ENCODE measurements around the gene BUD13. TPM values are rescaled to one million over a fixed set of nuclear protein-coding genes. Genes with fewer than 3 reads are reported as not detected.

The BUD13 gene
- polyA plus RNA-seq, 1 experiment, result 11.7 TPM

- H3K27me3 ChIP-seq (ENCODE audit: control insufficient read depth, insufficient read depth, low read length), result no peaks in the 10 kb centered on the region
- TF ChIP-seq CTCF (IDR thresholded peaks at IDR 0.05; ENCODE audit: insufficient read depth, low read depth, low read length), result no peak
- DNase-seq (ENCODE audit: low read depth), result no peak
- ChIA-PET CTCF (no interaction called here), POLR2A (no interaction called here)
- no peak overlapping the region for H3K4me3 ChIP-seq (ENCODE audit: low read depth, low read length)
- peaks cover 14% of the 10 kb centered on the region for H3K36me3 ChIP-seq (ENCODE audit: control insufficient read depth, insufficient read depth, low read length)
Observed at GRCh38 chr11:116776522-116776984, 3.8 kb upstream of the BUD13 start.

- DNase-seq (ENCODE audit: low read depth), result no peak
- Histone ChIP-seq H3K27me3 (ENCODE audit: control insufficient read depth, insufficient read depth, low read length) (no peaks in the 10 kb centered on the region), H3K4me3 (ENCODE audit: low read depth, low read length) (no peak overlapping the region), H3K36me3 (ENCODE audit: control insufficient read depth, insufficient read depth, low read length) (peaks cover 14% of the 10 kb centered on the region)
- CTCF ChIA-PET, result no interaction called here
- POLR2A ChIA-PET, result no interaction called here
- TF ChIP-seq CTCF (IDR thresholded peaks at IDR 0.05; ENCODE audit: insufficient read depth, low read depth, low read length), result no peak
Observed at GRCh38 chr11:116775975-116776374, 3.2 kb upstream of the BUD13 start.

GRCh38 chr11:116774661-116775060 is 1.9 kb upstream of the BUD13 start:
- ChIA-PET POLR2A (no interaction called here), CTCF (interaction anchor here (0.9 to 1.3 kb wide), 3 partner anchors 9 to 26 kb away, joined by 3 to 4 read pairs (median 3); no protein-coding TSS in a partner anchor)
- no peak for DNase-seq (ENCODE audit: low read depth)
- peaks cover 10% of the 10 kb centered on the region for H3K36me3 ChIP-seq (ENCODE audit: control insufficient read depth, insufficient read depth, low read length)
- no peak overlapping the region for H3K4me3 ChIP-seq (ENCODE audit: low read depth, low read length)
- no peaks in the 10 kb centered on the region for H3K27me3 ChIP-seq (ENCODE audit: control insufficient read depth, insufficient read depth, low read length)
- TF ChIP-seq CTCF (IDR thresholded peaks at IDR 0.05; ENCODE audit: insufficient read depth, low read depth, low read length), result no peak

- TF ChIP-seq CTCF (IDR thresholded peaks at IDR 0.05; ENCODE audit: insufficient read depth, low read depth, low read length), result no peak
- ChIA-PET POLR2A (interaction anchor here (0.6 kb wide), 1 partner anchor 15 kb away, joined by 3 read pairs; no protein-coding TSS in a partner anchor), CTCF (no interaction called here)
- H3K27me3 ChIP-seq (ENCODE audit: control insufficient read depth, insufficient read depth, low read length), result no peaks in the 10 kb centered on the region
- H3K36me3 ChIP-seq (ENCODE audit: control insufficient read depth, insufficient read depth, low read length), result peaks cover 3% of the 10 kb centered on the region
- peak overlapping the region; percentile 94 for H3K4me3 ChIP-seq (ENCODE audit: low read depth, low read length)
- DNase-seq (ENCODE audit: low read depth), result no peak
Observed at GRCh38 chr11:116773203-116774097, 663 bp upstream of the BUD13 start.

GRCh38 chr11:116771935-116772334 is 852 bp downstream of the BUD13 start:
- Histone ChIP-seq H3K36me3 (ENCODE audit: control insufficient read depth, insufficient read depth, low read length) (peaks cover 1% of the 10 kb centered on the region; the same call in 1 of the 2 replicates), H3K4me3 (ENCODE audit: low read depth, low read length) (peak overlapping the region; percentile 94), H3K27me3 (ENCODE audit: control insufficient read depth, insufficient read depth, low read length) (no peaks in the 10 kb centered on the region)
- POLR2A ChIA-PET, result no interaction called here
- CTCF ChIA-PET, result interaction anchor here (1.0 to 1.7 kb wide), 2 partner anchors 29 to 334 kb away, joined by 4 to 6 read pairs; no protein-coding TSS in a partner anchor
- no peak for TF ChIP-seq CTCF (IDR thresholded peaks at IDR 0.05; ENCODE audit: insufficient read depth, low read depth, low read length)
- no peak for DNase-seq (ENCODE audit: low read depth)
